ENCODE data around the gene HRAS.
A peak's percentile ranks its signal among the peaks of the same experiment; 100 is the strongest.
"Not testable (repeated sequence)": the region's sequence is repeated elsewhere in the genome, so short reads cannot be mapped to it uniquely, and the experiment has no call there.

HRAS gene

DNA sequence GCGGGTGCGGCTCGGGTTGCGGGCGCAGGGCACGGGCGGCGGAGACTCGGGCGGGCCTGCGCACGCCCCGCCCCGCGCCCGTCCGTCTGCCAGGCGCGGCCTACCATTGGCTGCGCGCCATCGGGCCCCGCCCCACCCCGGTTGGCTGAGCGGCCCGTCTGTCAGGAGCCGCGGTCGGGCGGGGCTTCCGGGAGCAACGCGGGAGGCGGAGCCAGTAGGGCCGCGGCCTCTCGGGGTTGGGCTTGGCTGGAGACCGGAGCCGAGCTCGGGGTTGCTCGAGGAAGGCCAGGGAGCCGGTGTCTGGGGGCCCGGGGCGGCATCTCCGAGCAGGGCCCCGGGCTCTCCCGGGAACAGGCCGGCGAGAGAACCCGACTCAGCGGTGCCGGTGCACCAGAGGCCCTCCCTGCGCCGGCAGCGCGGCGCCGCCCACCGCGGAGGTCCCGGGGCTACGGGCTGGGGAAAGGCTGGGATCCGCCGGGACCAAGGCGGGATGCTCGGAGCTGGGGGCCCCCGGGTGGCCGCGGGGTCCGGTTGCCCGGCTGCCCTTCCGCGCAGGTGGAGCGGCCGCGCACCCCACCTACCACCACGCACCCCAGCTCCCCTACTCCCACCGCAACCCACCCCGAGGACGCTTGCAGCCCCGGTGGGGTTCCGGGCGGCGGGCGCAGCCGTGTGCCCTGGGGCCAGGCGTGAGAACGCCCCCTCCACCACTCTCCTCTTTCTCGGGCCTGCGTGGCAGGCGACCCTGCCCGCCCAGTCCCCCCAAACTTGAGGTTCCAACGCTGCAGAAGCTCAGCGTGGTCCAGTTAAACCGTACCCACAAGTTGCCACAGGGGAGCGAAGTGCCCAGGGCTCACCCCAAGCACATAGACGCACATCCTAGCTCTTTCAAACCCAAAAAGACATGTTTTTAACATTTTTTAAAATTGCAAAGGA lies at the start of gene HRAS:
Gene HRAS (minus strand): TSS at position 58 of the 936 bp plus-strand sequence.
- peak; percentile 93 for DNase-seq (ENCODE audit: low spot score)

DNA sequence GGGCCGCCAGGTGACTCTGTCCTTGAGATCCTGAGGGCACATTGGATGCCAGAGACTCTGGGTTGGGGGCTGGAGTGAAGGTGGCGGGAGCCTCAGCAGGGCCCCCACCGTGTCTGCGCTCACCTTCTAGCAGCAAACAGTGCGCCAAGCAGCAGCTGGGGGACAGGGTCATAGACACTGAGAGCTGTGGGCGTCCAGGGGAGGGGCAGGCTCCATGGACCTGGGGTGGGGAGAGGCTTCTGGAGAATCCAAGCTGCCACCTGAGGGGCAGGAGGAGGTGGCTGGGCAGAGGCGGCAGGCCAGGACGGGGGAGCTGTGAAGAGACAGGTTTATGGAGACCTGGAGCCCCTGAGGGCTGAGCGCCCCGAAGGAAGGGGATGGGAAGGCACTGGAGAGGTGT lies 48.9 kb upstream of the HRAS start:
- DNase-seq (ENCODE audit: low spot score): no peak

DNA sequence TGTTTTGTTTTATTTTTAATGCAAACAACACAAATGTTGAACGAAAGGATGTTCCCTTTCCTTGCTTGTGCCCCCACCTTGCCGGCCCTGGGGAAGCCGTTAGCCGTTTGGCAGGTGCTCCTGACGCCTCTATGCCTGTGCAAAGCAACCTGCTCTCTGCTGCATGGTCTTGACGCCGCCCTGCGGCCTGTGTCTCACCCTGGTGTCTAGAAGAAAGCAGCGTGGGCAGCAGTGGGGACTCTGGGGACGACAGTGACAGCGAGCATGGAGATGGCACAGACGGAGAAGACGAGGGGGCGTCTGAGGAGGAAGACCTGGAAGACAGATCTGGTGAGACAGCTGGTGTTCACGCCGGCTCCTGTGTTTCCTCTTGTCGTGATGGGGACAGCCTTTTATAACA lies 46.4 kb upstream of the HRAS start:
- no peak for DNase-seq (ENCODE audit: low spot score)

DNA sequence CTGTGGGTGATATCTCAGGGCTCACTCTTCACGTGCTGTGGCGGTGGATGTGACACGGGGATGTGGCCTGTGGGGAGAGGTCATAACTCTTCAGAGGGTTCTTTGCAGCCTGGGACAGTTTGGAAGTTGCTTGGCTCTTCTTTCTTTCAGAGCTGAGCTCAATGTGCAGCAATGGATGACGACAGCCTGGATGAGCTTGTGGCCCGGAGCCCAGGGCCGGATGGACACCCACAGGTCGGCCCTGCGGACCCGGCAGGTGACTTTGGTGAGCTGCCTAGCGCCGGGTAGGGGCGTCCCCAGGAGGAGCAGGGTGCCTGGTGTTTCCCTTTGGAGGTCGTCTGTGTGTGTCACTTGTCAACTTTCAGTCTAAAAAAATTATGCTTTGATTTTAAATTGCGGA lies 46.0 kb upstream of the HRAS start:
- DNase-seq (ENCODE audit: low spot score): no peak

DNA sequence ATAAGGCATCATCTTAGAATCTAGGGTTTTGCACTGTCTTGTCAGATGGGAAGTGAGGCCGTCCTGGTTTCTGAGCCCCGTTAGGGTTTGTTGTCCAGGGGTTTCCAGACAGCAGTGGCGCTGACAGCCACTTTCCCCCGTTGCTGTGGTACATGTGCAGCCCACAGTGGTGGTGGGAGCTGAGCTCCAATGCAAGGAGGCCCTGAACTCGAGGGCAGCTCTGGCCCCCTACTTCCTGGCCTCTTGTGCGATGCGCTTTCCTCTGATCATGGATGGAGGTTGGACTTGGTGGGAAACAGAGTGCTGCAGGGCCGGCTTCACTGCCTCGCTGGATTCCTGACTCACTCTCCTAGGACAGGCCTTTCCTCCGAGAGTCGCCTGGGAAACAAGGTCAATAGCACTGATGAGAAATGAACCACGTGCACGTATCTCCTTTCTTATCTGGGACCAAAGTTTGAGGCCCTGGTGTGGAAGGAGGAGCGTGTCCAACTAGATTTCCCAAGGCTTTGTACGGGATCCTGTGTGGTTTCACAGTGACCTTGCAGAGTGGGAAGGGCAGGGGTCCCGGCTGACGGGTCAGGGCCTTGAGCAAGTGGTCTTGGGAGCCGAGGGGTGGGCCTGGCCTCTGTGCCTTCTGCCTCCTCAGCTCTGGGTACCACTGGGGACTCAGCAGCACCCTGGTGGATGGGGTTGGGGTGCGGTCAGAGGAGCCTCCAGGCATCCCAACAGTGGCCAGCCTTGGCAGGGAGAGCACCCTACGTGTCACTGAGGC lies 44.6 kb upstream of the HRAS start:
- no peak for DNase-seq (ENCODE audit: low spot score)

DNA sequence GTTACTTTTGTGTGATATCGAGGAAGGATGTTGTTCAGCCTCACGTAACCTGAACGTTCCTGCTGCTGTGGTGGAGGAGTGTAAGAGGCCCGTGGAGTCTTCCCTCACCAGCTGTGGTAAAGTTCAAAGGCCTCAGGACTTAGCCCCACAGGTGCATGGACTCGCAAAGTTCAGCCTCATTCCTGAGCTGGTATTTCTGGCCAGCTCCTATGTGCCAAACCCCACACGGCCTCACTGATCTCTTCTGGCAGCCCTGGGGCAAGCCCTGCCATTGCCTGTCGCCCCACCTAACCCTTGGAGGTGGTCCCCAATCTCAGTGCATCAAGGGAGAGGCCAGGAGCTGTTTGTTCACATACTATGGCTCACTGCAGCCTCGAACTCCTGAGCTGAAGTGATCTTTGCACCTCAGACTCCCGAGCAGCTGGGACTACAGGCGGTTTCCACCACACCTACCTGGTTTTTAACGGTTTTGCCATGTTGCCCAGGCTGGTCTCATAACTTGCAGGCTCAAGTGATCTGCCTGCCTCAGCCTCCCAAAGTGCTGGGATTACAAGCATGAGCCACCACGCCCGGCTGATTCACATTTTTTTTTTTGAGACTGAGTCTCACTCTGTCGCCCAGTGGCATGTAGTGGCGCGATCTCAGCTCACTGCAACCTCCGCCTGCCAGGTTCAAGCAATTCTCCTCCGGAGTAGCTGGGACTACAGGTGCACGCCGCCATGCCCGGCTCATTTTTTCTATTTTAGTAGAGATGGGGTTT lies 43.1 kb upstream of the HRAS start:
- DNase-seq (ENCODE audit: low spot score): no peak

DNA sequence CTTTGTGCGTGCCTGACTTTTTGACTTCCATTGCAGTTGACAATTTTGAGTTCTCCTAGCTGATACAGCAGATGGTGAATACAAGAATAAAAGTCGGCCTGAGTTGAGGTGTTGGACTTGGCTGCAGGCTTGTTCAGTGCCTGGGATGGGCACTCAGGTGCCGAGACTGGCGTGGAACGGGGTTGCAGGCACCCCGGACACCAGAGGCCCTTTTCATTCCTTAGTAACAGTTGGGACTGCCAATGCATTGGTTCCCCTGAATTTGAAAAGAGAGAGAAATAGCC lies 42.2 kb upstream of the HRAS start:
- no peak for DNase-seq (ENCODE audit: low spot score)

DNA sequence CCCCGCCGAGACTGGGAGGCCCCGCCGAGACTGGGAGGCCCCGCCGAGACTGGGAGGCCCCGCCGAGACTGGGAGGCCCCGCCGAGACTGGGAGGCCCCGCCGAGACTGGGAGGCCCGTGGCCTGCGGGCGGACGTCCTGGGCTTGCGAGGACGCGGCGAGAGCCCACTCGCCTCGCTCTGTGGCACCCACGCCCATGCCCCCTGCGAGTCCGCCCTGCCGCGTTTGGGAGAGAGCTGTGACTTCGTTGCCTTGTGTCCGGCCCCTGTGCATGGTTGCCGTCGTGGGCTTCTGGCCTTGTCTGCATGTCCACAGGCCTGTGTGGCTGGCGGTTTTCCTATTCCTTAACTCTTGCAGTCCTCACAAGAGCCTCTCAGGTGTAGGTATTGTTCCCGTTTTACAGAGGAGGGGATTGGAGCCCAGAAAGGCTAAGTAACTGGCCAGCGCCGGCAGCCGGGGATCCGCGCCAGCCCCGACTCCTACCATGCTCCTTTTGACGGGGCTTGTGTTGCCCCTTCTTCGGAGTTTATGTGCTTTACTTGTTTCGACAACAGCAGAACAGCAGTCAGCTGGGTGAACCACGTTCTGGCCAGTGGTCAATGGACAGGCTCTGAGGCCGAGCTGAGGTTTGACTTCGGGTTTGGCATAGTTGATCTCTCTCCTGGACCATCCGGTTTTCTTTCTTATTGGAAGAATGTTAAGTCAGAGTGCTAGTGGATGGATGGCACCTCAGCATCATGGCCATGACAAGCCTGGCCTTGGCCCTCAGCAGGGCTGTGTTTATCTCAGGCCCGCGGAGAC lies 41.6 kb upstream of the HRAS start:
- DNase-seq (ENCODE audit: low spot score): no peak

DNA sequence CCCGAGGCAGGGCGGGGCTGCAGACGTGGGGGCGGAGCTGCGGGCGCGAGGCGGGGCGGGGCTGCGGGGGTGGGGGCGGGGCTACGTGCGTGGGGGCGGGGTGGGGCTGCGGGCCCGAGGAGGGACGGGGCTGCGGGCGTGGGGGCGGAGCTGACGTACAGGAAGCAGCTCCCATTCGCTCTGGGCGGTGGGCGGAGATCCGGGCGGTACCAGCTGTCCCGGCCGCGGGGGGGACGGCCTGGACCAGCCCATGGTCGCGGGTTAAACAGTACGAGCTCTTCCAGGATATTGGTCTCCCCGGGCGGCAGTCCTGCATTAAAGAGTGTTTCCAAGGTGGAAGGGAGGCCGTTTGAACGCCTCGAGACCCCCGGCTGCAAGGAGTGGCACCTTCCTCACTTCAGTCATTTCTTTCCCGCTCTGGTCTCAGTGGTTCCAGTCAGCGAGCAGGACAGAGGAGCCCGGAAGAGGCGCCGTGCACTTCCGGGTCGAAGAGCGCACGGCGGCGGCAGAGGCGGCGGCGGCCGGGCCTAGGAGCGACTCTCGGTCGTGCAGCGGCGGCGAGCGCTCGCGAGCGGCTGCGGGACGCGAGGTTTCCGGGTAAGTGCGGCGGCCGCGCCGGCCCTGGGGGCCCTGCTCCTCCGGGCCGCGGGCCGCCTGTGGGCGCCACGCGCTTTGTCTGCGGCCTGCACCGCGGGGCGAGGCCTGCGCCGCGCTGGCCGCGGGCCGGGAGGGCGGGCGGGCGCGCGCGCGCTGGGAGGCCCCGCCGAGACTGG lies 40.8 kb upstream of the HRAS start, which contains the start of gene PHRF1:
Gene PHRF1 (plus strand): TSS at position 475 of the 773 bp plus-strand sequence. CDS start 5,043 bp downstream, outside the sequence.
- DNase-seq (ENCODE audit: low spot score): peak; percentile 84

DNA sequence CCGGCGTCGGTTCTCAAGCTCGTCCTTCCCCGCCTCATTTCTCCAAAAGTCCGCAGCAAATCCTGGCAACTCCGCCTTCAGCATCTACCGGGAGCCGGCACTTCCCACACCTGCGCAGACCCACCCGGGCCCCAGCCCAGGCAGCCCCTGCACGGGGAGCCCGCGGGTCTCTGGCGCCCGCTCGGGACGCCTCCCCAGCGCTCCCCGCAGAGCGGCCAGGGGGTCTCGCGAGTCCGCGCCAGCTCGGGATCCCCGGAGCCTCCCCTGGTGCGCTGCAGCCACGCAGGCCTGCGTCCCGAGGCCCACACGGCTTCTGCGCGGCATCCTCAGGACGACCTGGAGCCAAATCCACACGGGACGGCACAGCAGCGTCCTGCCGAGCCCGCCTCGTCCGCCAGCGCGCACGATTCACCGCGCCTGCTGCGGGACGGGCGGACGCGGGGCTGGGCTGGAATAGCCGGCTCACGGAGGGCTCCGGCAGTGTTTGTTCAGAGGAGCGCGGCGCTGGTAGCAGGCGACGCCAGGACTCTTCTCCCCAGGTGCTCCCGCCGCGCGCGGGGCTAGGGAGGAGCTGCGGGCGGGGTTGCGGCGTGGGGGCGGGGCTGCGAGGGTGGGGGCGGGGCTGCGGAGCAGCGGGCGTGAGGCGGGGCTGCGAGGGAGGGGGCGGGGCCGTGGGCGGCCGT lies 40.1 kb upstream of the HRAS start:
- DNase-seq (ENCODE audit: low spot score): no peak

DNA sequence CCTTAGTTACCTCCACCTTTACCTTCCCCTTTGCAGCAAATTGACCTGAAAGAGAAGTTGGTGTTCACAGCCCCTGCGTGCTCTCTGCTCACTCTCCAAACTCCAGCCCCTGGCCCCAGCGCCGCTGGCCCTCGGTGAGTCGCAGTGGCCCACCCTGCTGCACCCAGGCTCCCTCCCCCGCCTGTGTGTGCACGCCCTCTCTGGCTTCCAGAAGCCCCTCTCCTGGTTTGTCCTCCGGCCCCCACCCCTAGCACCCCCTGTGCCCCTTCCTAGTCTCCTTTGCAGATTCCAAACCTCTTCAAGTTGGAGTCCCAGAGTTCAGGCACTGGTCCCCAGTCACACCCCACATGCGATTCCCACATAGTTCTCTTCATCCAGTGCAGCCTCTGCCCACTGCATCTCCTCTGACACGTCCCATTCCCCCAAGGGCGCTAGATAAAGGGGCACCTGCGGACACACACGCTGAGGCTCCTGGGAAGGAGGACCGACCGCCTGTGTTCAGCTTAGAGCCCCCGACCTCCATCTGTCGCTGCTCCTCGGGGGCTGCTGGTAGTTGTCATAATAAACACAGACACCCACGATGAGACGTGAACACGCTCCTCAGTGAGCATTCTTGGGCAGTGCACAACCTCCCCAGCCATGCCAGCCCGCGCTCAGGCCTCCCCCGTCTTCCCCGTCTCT lies 39.4 kb upstream of the HRAS start:
- no peak for DNase-seq (ENCODE audit: low spot score)

DNA sequence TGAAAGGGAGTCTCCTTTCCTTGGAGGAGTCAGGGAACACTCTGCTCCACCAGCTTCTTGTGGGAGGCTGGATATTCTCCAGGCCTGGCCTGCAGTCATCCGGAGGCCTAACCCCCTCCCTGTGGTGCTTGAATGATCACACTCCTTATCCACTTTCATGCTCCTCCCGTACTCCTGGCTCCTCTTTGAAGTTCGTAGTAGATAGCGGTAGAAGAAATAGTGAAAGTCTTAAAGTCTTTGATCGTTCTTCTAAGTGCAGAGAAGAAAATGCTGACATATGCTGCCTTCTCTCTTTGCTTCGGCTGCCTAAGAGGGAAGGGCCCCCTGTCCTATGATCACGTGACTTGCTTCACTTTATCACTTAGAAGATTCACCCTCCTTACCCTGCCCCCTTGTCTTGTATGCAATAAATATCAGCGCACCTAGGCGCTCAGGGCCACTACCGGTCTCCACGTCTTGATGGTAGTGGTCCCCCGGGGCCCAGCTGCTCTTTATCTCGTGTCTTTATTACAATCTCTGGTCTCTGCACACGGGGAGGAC lies 38.7 kb upstream of the HRAS start:
- not testable (repeated sequence) for DNase-seq (ENCODE audit: low spot score)

DNA sequence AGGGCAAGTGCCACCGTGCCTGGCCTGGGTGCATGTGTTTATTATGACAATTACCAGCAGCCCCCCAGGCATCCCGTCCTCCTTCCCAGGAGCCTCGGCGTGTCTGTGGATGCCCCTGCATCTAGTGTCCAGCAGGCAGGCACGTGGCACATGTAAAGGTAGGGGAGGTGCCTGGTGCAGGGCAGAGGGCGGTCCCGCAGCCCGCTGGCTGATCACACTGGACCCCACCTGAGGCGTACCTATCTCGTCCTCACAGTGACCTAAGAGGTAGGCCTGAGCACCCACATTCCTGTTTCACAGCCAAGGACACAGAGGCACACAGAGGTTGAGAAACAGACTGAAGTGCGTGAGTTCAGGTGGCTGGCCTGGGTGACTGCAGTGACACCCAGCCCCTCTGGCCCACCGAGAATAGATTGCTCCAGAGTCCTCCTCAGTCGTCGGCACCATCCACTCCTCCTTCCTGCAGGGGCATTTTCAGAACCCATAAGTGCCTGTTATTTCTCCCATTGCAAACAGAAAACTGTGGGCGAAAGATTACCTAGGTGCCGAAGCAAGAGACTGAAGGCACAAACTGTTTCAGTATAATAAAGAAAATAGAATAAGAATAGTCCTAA lies 37.9 kb upstream of the HRAS start:
- DNase-seq (ENCODE audit: low spot score): no peak

DNA sequence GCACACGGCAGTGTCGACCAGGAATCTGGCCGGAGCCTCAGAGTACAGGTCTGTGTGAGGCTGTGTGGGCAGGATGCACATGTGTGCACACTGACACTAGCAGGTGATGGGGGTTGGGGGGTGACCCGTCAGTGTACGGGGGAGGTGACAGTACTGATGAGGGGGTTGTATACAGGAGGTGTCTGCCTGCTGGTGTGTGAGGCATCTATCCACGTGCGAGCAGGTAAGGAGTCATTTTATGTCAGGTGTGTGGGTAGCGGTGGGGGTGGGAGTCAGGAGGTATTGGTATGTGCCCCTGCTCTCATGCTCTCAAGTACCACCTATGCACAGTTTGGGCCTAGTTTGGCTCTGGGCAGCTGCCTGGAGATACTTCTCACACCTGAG lies 36.4 kb upstream of the HRAS start:
- DNase-seq (ENCODE audit: low spot score): no peak

DNA sequence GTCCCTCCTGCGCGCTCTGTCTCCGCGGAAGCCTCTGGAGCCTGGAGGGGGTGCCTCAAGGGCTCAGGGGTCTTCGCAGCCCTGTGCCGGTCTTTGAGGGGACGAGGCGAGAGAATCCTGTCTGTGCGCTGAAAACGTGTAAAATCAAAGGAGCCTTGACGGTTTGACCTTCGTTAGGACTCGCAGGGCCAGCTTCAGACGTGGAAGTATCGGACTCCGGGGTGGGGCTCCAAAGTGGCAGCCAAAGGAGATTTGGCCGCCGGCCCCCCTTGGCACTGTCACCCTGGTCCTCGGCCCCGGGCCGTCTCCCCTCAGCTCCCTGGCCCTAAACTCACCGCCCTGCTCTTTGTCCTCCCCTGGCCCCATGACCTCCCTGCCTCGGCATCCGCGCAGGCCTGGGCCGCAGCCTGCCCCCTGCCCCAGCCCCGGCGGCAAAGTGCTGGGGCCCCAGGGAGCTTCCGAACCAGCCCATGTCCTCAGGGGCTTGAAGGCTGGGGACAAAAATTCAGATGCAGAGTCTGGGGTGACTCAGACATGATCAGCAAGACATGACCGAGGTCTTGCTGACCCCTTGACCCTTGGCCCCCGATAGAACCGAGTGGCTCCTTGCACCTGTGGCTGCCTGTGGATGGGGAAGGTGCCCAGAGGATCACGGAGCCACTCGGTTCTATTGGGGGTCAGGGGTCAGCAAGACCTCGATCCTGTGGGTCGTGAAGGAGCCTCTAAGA lies 33.9 kb upstream of the HRAS start:
- DNase-seq (ENCODE audit: low spot score): no peak

DNA sequence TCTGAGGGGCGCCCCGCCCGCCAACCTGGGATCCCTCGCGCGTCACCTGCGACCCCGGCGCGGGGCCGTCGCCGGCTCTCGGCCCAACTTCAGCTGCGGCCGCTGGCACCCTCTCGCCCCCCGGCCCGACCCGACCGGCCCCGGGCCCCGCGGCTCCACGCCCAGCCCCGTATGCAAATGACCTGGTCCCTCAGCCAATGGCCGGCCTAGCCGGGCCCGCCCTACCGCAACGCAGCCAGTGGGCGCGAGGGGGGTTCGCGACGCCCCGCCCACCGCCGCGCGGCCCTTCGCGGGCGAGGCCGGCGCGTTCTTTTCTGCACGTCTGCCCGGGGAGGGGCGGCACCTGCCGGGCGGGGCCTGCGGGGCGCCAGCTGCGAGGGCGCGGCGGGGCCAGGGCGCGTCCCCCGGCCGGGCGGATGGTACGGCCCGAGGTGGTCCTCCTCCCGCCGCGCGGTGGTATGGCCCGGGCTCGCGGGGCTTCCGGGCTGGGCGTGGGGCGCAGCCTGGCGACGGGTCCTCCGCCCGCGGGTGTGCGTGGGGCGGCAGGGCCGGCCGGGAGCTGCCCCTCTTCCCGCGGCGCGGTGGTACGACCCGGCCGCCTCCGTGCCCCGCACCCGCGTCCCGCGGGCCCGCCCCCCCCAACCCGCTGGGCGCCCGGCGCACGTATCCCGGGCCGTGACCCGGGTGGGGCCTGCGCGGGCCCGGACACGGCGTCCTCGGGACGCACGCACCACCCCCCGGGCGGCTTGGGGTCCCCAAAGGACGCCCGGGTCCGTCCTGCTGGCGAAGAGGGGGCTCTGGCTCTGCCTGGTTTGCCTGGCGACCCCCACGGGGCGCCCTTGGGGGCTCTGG lies 33.2 kb upstream of the HRAS start:
- DNase-seq (ENCODE audit: low spot score): peak; percentile 84

DNA sequence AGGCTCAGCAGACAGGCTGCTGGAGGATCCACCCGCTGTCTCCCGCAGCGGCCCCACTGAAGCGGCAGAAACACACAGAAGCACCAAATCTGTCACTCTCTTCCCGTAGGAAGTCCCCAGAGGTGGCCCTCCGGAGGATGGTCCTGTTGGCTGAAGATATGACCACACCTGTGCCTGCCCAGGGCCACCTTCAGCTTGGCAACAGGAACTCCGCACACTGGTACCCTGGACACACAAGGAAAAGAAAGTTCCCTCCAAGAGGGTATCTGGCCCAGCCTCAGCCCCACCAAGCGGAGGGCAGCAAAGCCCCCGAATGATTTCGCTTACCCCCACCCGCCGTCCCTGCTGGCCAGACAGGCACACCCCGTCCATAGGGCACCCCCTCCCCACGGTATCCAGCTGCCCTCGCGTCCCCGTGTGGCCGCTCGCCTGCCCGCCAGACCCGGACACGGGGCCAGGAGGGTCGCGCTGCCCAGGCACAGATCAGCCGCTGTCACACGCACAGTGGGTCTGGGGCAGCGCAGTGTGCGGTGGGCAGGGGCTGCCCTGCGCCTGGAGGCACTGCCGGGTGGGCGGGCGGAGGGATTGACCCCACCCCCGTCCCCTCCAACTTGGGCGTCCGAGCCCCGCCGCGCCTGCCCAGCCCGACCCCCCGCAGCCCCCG lies 32.4 kb upstream of the HRAS start:
- no peak for DNase-seq (ENCODE audit: low spot score)
